SK-N-SH (cell line): ENCODE results near the gene NFIX.

Source experiments
- CTCF ChIP-seq: fragments of 200-600 bp; sonication (generic); IDR thresholded peaks from 2 replicates; pipeline ENCODE4 v1.6.1; 2017; ENCODE audit warnings: antibody characterized with exemption, mild to moderate bottlenecking, moderate library complexity
- EZH2phosphoT487 ChIP-seq: fragments of 200-600 bp; sonication (generic); IDR thresholded peaks from 2 replicates; pipeline ENCODE4 v1.6.1; 2017; ENCODE audit warnings: low read depth, mixed run types, mild to moderate bottlenecking, antibody characterized with exemption, moderate library complexity, borderline replicate concordance
- FOXM1 ChIP-seq: IDR thresholded peaks from 2 replicates; pipeline ENCODE4 v1.4.0; 2012; ENCODE audit warnings: low read depth, mild to moderate bottlenecking
- JUND ChIP-seq: IDR thresholded peaks from 2 replicates; pipeline ENCODE4 v1.4.0; 2012
- TAF1 ChIP-seq: IDR thresholded peaks from 2 replicates; pipeline ENCODE4 v1.6.1; 2012; ENCODE audit warnings: low read depth, mild to moderate bottlenecking, low read length, moderate library complexity, borderline replicate concordance

DNA sequence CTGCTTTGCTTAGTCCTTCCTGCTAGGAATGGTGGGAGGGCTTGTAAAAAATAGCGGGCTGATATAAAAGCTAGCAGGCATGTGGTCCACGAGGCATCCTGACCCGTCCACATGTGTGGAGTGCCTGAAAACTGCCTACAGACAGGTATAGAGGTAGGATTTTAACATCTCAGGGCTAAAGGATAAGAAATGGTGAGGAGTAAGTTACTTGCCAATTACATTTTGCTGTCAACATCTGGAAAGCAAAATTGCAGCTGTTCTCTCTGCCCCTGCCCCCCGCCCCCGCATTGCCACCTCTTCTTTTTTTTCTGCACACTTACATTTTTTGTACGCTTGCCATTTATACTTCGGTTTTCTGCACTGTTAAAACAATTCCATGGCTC is 21.0 kb downstream of the NFIX start:
- TF ChIP-seq EZH2phosphoT487 (no peak), FOXM1 (no peak), TAF1 (no peak), JUND (no peak), CTCF (no peak)
